GM18951 (cell line): ENCODE results near the gene MAOA.

Experiments used
- POLR2A ChIP-seq: IDR thresholded peaks from 4 replicates; pipeline ENCODE4 v1.6.1; 2011; ENCODE audit warnings: mild to moderate bottlenecking; ENCODE audit not compliant: insufficient read length, insufficient read depth; ENCODE audit errors: extremely low read depth
- in situ Hi-C: fragments of 300-500 bp; cut with MboI; formaldehyde crosslinking; loops from one replicate; pipeline ENCODE4 v1.12.0; 2022; ENCODE audit warnings: low sequenced_read_pairs, mixed read lengths, inconsistent platforms; ENCODE audit not compliant: unreplicated experiment

Gene MAOA

GRCh38 chrX:43707812-43708548, 51.9 kb downstream of the MAOA start:
- in situ Hi-C loops: no loop called here

GRCh38 chrX:43716144-43716543, 60.0 kb downstream of the MAOA start:
- no peak for TF ChIP-seq POLR2A
- in situ Hi-C loops: no loop called here

More at GRCh38 chrX:43707812-43708548, 51.9 kb downstream of the MAOA start:
- TF ChIP-seq POLR2A: no peak

- TF ChIP-seq POLR2A: no peak
- in situ Hi-C loops: no loop called here
Measured at GRCh38 chrX:43716696-43717095, 60.6 kb downstream of the MAOA start.

GRCh38 chrX:43717161-43717560, 61.1 kb downstream of the MAOA start:
- in situ Hi-C loops: no loop called here
- no peak for TF ChIP-seq POLR2A

GRCh38 chrX:43718081-43718480, 62.0 kb downstream of the MAOA start:
- TF ChIP-seq POLR2A: no peak
- in situ Hi-C loops: no loop called here

- no peak for TF ChIP-seq POLR2A
- in situ Hi-C loops: no loop called here
Measured at GRCh38 chrX:43718546-43718945, 62.4 kb downstream of the MAOA start.

GRCh38 chrX:43718956-43719355, 62.9 kb downstream of the MAOA start:
- TF ChIP-seq POLR2A: no peak
- in situ Hi-C loops: no loop called here

- in situ Hi-C loops: no loop called here
Measured at GRCh38 chrX:43720082-43720481, 64.0 kb downstream of the MAOA start.

GRCh38 chrX:43720961-43721360, 64.9 kb downstream of the MAOA start:
- in situ Hi-C loops: no loop called here
- TF ChIP-seq POLR2A: no peak

More at GRCh38 chrX:43720082-43720481, 64.0 kb downstream of the MAOA start:
- no peak for TF ChIP-seq POLR2A

- in situ Hi-C loops: loop anchor here (25.0 kb wide), 1 partner anchor 388 kb away; no protein-coding TSS in a partner anchor
Measured at GRCh38 chrX:43725227-43725626, 69.1 kb downstream of the MAOA start.

GRCh38 chrX:43727254-43727653, 71.2 kb downstream of the MAOA start:
- in situ Hi-C loops: loop anchor here (25.0 kb wide), 1 partner anchor 390 kb away; no protein-coding TSS in a partner anchor

- in situ Hi-C loops: loop anchor here (25.0 kb wide), 1 partner anchor 391 kb away; no protein-coding TSS in a partner anchor
- TF ChIP-seq POLR2A: no peak
Measured at GRCh38 chrX:43728002-43728401, 71.9 kb downstream of the MAOA start.

- in situ Hi-C loops: loop anchor here (25.0 kb wide), 1 partner anchor 392 kb away; no protein-coding TSS in a partner anchor
Measured at GRCh38 chrX:43728966-43729365, 72.9 kb downstream of the MAOA start.

GRCh38 chrX:43731086-43731485, 75.0 kb downstream of the MAOA start:
- in situ Hi-C loops: loop anchor here (25.0 kb wide), 1 partner anchor 394 kb away; no protein-coding TSS in a partner anchor
- TF ChIP-seq POLR2A: no peak

More at GRCh38 chrX:43728966-43729365, 72.9 kb downstream of the MAOA start:
- no peak for TF ChIP-seq POLR2A
